WI38 (cell line): ENCODE results near the gene CST9.
A peak's percentile ranks its signal among the peaks of the same experiment; 100 is the strongest.

ENCODE experiments used
- H3K4me3 ChIP-seq: 2 replicates; pipeline ENCODE4 v1.5.1; 2011; ENCODE audit warnings: low read depth, mild to moderate bottlenecking, control low read depth, low read length
- TF ChIP-seq, protein P1 (sequence below): IDR thresholded peaks from 2 replicates; pipeline ENCODE4 v1.5.1; 2012; ENCODE audit warnings: low read depth, mild to moderate bottlenecking, control low read depth, low read length

Gene CST9

DNA sequence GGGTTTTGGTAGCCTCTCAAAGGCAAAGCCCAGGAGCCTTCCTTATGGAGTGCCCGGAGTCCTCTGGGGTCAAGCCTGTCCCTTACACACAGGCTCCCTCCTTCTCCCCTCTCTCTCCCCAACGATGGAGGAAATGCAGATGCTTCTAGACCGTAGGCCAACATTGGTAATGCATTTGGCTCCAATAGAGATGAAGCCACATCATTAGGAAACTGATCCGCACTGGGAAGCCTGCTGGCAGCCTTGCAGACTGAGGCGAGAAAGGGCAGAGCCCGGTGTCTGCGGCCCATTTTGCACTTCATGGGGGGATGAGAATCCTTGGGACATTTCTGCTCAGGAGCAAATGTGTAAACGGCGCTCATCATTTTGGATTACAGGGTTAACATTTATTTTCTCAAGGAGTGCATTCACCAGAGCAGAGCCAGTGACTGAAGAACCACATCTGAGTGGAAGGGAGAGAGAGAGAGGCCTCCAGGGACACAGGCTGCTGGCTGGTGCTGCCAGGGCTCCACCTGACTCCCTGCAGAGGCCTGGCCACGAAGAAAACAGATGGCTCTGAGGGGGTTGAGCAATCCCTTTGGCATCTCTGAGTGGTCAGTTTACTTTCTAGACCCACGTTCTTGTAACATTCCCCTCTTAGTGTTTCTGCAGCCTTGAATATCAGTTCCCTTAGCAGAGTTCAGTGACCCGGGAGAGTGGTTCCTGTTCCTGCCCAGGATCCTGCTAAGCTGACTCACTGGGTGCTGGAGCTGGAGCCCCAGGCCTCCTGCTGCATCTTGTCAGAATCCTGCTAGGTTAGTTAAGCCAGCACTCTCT, 36.4 kb upstream of the CST9 start:
- no peak overlapping the region for H3K4me3 ChIP-seq

GRCh38 chr20:23640671-23641667, 35.3 kb upstream of the CST9 start:
- TF ChIP-seq, protein P1, sequence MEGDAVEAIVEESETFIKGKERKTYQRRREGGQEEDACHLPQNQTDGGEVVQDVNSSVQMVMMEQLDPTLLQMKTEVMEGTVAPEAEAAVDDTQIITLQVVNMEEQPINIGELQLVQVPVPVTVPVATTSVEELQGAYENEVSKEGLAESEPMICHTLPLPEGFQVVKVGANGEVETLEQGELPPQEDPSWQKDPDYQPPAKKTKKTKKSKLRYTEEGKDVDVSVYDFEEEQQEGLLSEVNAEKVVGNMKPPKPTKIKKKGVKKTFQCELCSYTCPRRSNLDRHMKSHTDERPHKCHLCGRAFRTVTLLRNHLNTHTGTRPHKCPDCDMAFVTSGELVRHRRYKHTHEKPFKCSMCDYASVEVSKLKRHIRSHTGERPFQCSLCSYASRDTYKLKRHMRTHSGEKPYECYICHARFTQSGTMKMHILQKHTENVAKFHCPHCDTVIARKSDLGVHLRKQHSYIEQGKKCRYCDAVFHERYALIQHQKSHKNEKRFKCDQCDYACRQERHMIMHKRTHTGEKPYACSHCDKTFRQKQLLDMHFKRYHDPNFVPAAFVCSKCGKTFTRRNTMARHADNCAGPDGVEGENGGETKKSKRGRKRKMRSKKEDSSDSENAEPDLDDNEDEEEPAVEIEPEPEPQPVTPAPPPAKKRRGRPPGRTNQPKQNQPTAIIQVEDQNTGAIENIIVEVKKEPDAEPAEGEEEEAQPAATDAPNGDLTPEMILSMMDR = no peak
- no peak overlapping the region for H3K4me3 ChIP-seq

More for the DNA sequence above, 36.4 kb upstream of the CST9 start:
- TF ChIP-seq, protein P1 = no peak

DNA sequence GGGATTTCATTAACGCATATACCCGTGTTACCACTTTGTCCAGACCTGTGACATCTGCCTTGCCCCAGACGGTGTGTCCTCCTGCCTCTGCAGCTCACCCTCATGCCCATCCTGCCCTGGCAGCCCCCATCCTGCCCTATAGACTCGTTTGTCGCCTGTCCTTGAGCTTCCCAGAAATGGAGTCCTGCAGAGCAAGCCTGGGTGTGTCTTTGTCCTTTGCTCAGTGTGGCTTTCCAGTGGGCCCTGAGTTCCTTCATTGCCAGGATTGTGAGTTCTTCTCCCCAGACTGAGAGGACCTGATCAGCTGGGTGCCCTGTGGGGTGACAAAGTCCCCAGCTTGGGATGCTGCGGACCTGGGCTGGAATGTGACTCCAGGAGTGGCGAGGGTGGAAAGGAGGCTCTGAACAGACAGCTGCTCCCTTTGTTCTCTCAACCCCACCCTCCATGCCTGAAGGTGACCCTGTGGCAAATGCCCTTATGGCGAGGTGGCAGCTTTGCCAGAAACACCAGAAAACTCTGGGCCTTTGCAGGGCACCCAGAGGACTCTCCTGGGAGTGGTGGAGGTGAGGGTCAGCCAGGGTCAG, 34.4 kb upstream of the CST9 start:
- no peak overlapping the region for H3K4me3 ChIP-seq
- TF ChIP-seq, protein P1 = no peak

DNA sequence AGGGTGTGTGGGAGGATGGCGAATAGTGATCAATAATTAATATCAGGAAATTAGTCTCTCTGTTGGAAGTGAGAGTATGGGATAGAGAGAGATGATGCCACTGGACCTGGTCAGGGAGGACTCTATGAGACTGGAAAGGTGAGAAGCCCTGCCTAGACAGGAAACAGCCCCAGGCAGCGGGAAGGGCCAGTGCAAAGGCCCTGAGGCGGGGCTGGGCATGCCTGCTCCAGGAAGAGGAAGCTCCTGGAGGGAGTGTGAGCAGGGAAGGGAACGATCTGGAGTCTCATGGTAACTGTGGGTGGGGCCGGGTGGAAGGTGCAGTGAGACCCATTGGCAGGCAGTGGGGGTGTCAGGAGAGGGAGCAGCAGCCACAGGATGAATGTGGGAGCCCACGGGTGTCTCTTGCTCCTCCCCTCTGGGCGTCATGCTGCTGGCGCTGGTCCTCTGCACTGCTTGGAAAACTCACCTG, 33.8 kb upstream of the CST9 start:
- TF ChIP-seq, protein P1 = no peak
- H3K4me3 ChIP-seq = no peak overlapping the region

- H3K4me3 ChIP-seq = no peak overlapping the region
Observed at GRCh38 chr20:23638309-23638708, 32.6 kb upstream of the CST9 start.

GRCh38 chr20:23637282-23638221, 31.8 kb upstream of the CST9 start, which contains the start of gene CST3:
CST3 (minus strand) TSS chr20:23637955; CDS start chr20:23637862, 93 bp downstream.
- H3K4me3 ChIP-seq = peak within 1 kb of the TSS; percentile 87
- TF ChIP-seq, protein P1 = no peak

More at GRCh38 chr20:23638309-23638708, 32.6 kb upstream of the CST9 start:
- TF ChIP-seq, protein P1 = no peak
